ENCODE data around the gene SGMS1.

SGMS1 gene

GRCh38 chr10:50605951-50606270 is 17.8 kb downstream of the SGMS1 start:
- no peak for DNase-seq

DNA sequence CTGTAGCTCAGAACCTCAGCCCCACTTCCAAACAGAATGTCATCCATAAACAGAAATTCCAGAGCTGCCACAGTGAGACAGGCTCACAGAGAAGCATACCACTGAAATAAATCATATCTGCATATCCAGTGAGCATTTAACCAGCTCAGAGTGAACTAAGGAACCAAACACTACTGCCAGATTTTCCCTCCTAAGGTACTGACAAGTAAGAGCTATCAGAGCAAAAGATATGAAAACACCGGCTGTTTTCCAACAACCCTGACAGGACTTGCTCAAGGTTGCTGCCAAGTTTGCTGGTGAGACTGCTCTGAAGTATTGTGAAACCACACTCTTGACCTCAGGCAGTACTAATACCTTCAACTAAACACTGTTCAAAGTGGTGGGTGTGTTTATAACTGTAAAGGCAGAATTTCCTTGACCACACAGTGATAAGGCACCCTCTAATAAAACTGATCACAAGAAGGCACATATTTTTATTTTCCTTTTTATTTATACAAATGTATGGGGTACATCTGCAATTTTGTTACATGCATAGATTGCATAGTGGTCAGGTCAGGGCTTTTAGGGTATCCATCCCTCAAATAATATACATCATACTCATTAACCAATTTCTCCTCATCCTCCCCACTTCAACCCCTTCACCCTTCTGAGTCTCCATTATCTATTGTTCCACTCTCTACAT is 18.3 kb downstream of the SGMS1 start:
- no peak for DNase-seq

DNA sequence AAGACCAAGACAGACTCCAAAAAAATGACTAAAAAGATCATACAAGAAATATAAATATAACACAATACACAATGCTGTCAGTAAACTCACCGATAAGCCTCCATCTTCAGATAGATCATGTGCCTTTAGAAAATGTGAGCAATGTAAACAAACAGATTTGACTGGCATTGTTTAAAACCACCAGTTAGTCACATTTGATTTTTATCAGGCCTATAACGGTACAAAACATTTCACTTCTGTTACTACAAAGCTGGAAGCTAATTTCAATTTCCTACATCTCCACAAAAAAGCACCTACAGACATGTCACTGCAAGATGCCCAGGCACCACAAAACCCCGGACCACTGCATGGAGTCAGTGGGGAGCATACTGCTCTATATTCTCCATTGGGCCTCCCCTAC is 18.9 kb downstream of the SGMS1 start:
- DNase-seq: peak; percentile 16

- no peak for DNase-seq
These were observed 19.6 kb downstream of the SGMS1 start for GRCh38 chr10:50604049-50604640.

DNA sequence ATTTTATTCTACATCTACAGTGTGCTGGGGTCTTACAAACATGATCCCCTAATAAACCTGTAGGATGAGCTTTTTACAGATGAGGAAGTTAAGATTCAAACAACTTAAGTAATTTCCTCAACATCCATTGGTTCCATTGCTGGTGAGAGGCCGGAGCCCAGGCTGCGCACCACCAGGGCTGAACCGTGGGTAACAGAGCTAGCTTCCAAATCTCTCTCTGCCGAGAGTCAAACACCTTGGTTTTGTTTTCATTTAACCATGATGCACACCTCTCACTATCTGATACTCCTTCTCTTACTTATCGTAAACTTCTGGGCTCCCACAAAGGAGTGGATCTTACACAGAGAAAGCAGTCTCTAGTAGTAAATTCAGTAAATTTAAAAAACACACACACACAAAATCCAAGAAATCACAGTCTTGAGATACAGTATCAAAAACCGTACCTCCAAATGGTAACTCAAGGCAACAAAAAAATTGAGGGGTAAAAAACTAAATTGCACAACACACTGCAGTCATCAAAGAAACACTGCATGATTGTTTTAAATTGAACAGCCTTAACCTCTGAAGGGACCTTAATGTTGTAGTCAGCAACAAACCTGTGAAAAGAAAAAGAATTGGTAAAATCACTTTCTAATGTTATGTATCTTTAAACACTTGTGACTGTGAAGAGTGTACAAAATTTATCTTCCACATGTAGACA is 20.5 kb downstream of the SGMS1 start:
- no peak for DNase-seq

DNA sequence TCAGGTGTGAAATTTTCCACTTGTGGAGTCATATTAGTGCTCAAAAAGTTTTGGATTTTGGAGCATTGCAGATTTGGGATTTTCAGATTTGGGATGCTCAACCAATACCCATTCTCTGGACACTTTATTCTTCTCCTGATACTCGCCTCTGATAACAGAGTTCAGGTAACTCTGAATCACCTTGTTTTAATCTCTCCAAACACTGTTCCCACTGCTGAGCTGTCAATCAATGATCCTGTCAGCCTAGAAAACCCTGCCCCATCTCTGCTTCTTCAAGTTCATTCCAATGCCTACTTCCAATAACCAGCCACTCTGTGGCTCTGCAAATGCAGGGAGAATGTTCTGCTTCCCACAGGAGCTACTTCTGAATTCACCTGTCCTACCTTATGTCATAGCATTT is 21.8 kb downstream of the SGMS1 start:
- no peak for DNase-seq

DNA sequence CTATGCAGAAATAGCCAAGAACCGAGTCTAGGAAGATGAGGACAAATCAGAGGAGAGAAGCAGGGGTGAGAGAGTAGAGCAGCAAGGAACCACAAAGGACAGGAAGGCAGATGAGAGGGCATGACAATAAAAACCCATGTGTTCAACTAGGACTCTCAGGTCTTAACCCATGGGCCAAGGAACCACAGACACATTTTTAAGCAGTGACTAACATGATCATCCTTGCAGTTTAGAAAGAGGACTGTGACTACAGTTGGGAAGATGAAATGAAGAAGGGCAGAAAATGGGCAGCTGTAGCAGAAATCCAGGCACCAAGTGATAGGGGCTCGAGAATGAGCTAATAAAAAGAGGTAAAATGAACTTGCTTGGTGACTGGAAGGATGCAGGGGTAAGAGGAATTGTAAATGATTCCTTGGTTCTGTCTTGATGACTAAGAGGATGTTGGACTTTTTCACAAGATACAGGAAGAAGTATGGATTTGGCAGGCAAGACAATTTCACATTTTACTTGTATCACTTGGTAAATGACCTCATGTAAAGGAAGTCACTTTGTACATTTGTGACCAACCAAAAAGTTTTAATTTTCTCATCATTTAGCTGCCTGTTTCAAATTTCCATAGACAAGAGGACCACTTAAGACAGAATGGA is 22.8 kb downstream of the SGMS1 start:
- no peak for DNase-seq

DNA sequence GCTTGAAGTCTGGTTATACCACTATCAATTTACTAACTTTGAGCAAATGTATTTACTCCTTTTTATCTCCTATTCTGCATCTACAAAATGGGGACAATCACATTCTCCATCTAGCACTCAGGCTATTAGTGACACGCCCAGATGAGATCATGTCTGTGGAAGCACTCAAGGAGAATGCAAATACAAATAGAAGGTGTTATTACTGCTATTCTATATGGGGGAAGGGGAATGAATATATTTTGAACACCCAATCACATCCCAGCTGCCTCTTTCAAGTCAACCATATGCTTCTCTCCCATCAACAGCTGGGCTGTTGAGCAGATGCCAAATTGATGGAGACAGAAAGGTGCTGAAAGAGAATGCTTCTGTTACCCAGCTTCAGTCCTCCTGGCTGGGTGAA is 23.5 kb downstream of the SGMS1 start:
- DNase-seq: no peak

- DNase-seq: no peak
These were observed 26.9 kb downstream of the SGMS1 start for GRCh38 chr10:50596897-50597296.

DNA sequence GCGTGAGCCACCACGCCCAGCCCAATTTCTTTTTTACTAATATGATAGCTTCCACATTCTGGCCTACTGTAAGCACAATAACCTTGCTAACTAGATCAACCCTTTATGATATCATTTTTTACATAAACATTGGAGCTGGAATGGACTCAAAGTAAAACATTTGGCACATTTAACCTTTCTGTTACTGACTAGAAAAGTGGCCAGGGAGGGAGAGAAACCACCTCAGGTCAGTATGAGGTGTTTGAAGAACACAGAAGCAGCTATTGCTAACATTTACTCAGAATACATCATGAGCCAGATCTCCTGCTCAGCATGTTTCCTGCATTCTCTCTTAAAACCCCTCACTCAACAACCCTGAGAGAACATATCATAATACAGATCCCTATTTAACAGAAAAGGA is 27.3 kb downstream of the SGMS1 start:
- no peak for DNase-seq

DNA sequence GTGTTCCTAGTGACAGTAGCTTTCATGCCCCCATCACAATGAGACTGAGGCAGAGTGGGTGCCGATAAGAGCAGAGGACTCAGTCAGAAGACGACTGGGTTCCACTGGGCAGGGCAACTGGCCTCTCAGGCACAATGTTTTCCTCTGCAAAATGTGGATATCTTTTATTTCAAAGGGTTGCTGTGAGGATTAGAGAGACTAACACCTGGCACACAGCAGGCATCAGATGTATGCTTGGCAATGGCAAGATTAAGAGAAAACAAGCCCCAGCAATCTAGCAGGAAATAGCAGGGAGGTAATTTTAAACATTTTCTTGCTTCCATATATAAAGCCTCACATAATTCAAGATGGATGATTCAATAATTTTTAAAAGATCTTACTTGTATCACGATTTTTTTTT is 28.0 kb downstream of the SGMS1 start:
- no peak for DNase-seq

- DNase-seq: no peak
These were observed 30.0 kb downstream of the SGMS1 start for GRCh38 chr10:50593523-50594376.

DNA sequence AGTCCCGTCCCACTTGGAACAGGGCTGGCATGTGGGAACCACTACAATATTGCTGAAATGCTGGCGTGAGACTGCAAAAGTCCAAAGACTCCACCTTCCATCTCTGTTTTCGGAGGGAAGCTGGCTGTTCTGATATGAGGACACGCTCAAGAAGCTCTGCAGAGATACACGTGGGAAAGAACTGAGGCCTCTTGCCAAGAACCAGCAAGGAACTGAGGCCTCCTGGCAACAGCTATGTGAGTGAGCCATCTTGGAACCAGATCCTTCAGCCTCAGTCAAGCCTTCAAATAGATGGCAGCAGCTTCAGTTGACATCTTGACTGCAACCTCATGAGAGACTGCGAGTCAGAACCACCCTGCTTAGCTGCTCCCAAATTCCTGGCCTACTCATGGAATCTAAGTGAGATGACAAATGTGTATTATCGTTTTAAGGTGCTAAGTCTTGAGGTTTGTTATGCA is 30.8 kb downstream of the SGMS1 start:
- DNase-seq: no peak

DNA sequence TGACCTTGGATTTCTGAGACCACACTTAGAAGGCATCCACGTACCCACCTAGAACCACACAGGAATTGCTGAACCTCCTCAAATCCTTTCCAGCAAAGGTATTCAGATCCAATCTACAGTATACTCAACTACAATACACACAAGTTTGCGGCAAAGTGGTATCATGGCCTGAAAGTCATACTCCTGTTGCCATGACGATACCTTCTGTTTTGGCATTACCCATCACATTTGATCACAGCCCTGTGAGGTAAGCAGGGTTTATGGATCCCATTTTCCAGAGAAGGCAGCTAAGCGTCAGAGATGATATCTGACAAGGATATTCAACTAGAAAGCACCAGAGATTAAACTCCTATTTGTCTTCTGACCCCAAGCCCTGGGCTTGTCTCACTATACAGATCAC is 32.8 kb downstream of the SGMS1 start:
- no peak for DNase-seq

GRCh38 chr10:50586740-50587088 is 37.0 kb downstream of the SGMS1 start:
- DNase-seq: no peak

GRCh38 chr10:50585921-50586739 is 37.6 kb downstream of the SGMS1 start:
- no peak for DNase-seq

- no peak for DNase-seq
These were observed 40.7 kb downstream of the SGMS1 start for GRCh38 chr10:50582766-50583762.

DNA sequence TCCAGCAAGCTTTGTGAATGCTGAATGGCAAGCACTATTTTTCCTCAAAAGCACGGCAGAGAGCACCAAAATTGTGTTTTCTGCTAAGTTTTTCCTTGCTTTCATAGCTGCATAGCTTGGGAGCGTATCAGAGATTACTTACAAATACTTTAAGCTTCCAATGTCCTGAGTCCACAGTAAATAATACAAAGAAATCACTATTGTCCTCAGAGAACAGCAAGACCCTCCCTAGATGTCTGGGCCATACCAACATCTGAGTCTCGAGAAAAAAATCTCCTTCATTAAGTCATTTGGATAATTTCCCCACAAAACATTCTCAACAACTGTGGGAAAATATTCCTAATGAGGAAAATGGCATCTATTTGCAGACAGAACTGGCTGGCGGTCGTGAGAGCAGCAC is 41.7 kb downstream of the SGMS1 start:
- DNase-seq: no peak

DNA sequence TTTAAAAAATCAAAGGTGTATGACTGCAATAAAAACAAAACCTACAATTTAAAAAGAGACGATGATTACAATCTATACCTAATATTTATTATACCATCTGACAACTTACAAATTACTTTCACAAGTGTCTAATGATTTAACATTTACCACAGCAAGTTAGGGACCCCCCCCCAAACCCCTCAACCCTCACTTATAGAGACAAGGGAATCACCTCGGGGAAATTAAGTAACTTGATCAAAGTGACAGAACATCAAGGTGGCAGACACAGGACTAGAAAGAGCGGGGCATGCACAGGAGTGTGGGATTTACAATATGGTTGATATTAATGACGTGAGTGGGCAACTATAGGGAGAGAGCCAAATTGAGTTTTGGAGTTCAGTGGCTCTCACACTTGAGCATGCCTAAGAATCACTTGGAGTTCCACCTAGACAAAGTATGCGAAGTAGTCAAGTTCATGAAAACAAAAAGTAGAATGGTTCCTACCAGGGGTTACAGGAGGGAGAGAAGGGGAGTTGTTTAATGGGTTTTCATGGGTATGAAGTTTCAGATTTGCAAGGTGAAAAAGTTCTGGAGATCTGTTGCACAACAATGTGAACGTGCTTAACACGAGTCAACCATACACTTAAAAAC is 43.4 kb downstream of the SGMS1 start:
- no peak for DNase-seq

- no peak for DNase-seq
These were observed 44.1 kb downstream of the SGMS1 start for GRCh38 chr10:50579491-50580261.
